Erythroblast (primary cell): ENCODE data around the gene RAD51B.

Experiments used
- GATA1 ChIP-seq: IDR thresholded peaks from 2 replicates; pipeline ENCODE4 v1.6.1; 2011; ENCODE audit warnings: low read depth, mild to moderate bottlenecking, control low read depth, low read length, moderate library complexity
- POLR2A ChIP-seq: IDR thresholded peaks from 2 replicates; pipeline ENCODE4 v1.6.1; 2011; ENCODE audit warnings: mild to moderate bottlenecking, low read length

GRCh38 chr14:68165274-68165843 is 345.8 kb downstream of the RAD51B start:
- TF ChIP-seq POLR2A (no peak), GATA1 (no peak)
